Measurements from ENCODE around the gene PMM2.

DNA sequence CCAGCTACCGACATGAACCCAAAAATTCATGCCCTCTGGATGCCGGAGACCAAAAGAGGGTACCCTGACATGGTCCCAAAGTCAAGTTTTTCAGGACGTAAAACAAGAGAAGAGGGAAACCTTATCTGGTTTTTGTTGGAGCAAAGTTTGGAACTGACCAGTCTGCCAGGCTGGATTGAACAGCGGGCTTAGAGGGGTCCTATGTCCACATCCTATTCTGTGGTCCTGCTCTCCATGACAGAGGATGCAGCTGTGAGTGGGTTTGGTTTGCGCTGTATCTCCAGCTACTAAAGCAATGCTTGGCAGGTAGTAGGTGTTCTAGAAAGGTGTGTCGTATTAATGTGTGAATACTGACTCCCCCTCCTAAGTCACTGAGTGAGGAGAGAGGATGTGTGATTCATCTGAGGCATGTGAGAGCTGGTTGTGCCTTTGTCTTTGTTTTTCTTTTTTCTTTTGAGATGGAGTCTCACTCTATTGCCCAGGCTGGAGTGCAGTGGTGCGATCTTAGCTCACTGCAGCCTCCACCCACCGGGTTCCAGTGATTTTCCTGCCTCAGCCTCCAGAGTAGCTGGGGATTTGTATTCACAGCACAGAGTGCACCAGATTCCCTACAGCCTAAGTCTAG lies 31.0 kb downstream of the PMM2 start:
- TF ChIP-seq, protein P1, sequence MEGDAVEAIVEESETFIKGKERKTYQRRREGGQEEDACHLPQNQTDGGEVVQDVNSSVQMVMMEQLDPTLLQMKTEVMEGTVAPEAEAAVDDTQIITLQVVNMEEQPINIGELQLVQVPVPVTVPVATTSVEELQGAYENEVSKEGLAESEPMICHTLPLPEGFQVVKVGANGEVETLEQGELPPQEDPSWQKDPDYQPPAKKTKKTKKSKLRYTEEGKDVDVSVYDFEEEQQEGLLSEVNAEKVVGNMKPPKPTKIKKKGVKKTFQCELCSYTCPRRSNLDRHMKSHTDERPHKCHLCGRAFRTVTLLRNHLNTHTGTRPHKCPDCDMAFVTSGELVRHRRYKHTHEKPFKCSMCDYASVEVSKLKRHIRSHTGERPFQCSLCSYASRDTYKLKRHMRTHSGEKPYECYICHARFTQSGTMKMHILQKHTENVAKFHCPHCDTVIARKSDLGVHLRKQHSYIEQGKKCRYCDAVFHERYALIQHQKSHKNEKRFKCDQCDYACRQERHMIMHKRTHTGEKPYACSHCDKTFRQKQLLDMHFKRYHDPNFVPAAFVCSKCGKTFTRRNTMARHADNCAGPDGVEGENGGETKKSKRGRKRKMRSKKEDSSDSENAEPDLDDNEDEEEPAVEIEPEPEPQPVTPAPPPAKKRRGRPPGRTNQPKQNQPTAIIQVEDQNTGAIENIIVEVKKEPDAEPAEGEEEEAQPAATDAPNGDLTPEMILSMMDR (IDR thresholded peaks at IDR 0.05), result no peak
- TF ChIP-seq POLR2A (IDR thresholded peaks at IDR 0.05), result no peak
